Measurements from ENCODE around the gene NEMP2.

Gene NEMP2

GRCh38 chr2:190532581-190532980 lies 1.9 kb downstream of the NEMP2 start:
- H3K27ac ChIP-seq: no peak overlapping the region
- TF ChIP-seq CTCF (conservative IDR thresholded peaks at IDR 0.05): no peak

GRCh38 chr2:190530248-190530900 lies 4.1 kb downstream of the NEMP2 start:
- no peak overlapping the region for H3K27ac ChIP-seq

DNA sequence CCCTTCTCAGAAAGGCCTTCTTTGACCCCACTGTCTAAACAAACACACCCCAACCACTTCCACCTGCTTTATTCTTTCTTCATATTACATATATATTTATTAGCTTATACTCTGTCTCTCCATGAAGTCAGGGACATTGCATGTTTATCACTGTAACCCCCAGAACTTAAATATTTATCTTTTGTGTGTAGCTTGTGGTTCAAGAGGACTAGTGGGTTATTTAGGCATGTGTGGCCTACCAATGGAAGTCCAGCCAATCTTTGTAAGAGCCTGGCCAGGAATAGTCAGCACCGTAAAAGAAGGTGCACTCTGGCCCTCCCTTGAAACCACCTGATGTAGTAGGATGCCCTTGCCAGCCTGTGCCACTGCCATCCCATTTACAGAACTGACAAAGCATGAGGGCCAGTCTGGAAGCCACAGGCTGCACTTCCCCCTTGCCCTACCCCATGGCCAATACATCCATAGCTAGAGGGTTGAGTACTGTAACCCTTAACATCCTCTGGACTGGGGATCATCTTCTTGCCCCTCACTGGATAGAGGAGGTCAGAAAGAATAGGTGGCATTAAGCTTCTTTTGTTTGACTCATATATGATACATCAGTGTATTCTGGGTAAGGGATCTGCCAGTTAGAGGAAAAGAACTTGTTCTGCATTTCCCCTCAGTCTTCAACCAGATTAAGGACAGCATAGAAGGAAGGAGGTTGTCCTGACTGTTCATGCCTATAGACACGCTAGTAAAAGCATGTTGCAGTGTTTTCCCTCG lies 4.9 kb downstream of the NEMP2 start:
- H3K27ac ChIP-seq: no peak overlapping the region
- no peak for TF ChIP-seq CTCF (conservative IDR thresholded peaks at IDR 0.05)

More at GRCh38 chr2:190530248-190530900, 4.1 kb downstream of the NEMP2 start:
- TF ChIP-seq CTCF (conservative IDR thresholded peaks at IDR 0.05): no peak

- H3K27ac ChIP-seq: no peak overlapping the region
- no peak for TF ChIP-seq CTCF (conservative IDR thresholded peaks at IDR 0.05)
Measured at GRCh38 chr2:190528521-190529001, 6.0 kb downstream of the NEMP2 start.

- no peak for TF ChIP-seq CTCF (conservative IDR thresholded peaks at IDR 0.05)
Measured at GRCh38 chr2:190527918-190528317, 6.6 kb downstream of the NEMP2 start.

GRCh38 chr2:190527214-190527613 lies 7.3 kb downstream of the NEMP2 start:
- no peak overlapping the region for H3K27ac ChIP-seq

More at GRCh38 chr2:190527918-190528317, 6.6 kb downstream of the NEMP2 start:
- no peak overlapping the region for H3K27ac ChIP-seq

More at GRCh38 chr2:190527214-190527613, 7.3 kb downstream of the NEMP2 start:
- no peak for TF ChIP-seq CTCF (conservative IDR thresholded peaks at IDR 0.05)
